ENCODE results near the gene TRMT44.

Gene TRMT44

DNA sequence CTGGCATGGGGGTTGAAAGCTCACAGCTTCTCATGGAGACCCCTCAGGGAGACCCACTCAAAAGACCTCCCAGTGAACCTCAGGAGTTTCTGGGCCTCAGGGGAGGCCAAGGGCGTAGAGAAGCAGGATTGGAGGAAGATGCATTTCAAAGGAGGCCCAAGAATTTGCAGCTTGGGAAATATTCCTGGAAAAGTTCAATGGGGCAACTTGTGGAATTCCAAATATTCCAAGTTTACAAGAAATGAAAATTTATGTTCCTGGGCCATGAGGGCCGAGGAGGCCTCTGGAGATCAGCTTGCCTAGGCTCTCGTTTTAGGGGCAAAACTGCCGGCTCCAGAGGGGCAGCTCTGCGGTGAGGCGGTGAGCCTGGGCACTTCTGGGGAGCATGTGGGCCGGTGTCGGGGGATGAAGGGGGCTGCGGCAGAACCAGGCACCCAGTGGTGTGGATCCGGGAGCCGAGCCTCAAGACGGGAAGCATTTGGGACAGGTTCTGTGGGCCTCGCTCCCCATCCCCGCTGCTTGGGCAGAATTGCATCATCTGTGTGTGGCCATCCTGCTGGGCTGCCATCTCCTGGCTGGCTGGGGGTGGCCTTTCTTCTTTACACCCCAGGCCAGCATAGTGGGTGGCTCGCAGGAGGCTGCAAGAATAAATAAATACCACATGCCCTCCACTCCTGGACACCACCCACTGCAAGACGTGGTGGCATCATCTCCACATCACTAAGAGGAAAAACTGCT lies 85.0 kb downstream of the TRMT44 start:
- in situ Hi-C loops (cut with MboI; ENCODE audit: low sequenced_read_pairs): no loop called here

Data from HL-60/S4 (cell line).